ENCODE results near the gene TPST1.

Gene TPST1

DNA sequence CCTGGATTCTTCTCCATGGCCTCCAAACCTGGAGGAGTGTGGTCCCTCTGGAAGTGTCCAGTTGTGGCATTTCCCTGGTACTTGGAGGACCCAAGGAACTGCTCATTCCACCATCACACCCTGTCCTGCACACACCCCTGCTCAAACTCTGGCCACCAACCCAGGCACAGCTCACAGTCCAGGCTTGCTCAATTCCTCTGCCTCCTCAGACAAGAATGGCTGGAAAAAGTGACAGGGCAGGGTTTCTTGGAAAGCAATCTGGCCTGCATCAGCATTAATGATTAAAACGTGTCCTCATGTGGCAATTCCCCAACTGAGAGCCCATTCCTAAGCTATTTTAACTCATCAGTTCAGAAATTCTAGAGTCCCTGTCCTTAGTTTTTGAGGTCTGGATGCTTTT is 17.2 kb upstream of the TPST1 start:
- Histone ChIP-seq H3K36me3 (ENCODE audit: insufficient read depth, low read length) (no peaks in the 10 kb centered on the region), H3K79me2 (ENCODE audit: insufficient read depth, low read length) (no peaks in the 10 kb centered on the region), H3K27me3 (ENCODE audit: insufficient read depth, low read length, poor library complexity, severe bottlenecking) (no peaks in the 10 kb centered on the region), H2AFZ (ENCODE audit: low read length) (no peak overlapping the region; the same call in 1 of the 2 replicates), H3K4me2 (ENCODE audit: low read depth, low read length, poor library complexity, severe bottlenecking) (no peak overlapping the region), H3K9me2 (replicated peaks; ENCODE audit: low read depth, low read length) (no peaks in the 10 kb centered on the region), H4K20me1 (ENCODE audit: insufficient read depth, low read length, poor library complexity, severe bottlenecking) (no peaks in the 10 kb centered on the region), H3K9ac (ENCODE audit: low read depth, low read length, poor library complexity, severe bottlenecking) (no peak overlapping the region), H3K9me3 (ENCODE audit: insufficient read depth, low read depth, low read length) (no peaks in the 10 kb centered on the region), H3F3A (ENCODE audit: low read depth) (no peaks in the 10 kb centered on the region), H3K4me1 (ENCODE audit: insufficient read depth, low read length, poor library complexity, severe bottlenecking) (no peaks in the 10 kb centered on the region), H3K4me3 (ENCODE audit: low read length, poor library complexity, severe bottlenecking) (no peak overlapping the region)
- TF ChIP-seq EZH2phosphoT487 (IDR thresholded peaks at IDR 0.05; ENCODE audit: borderline replicate concordance), result no peak
- TF ChIP-seq, protein P1, sequence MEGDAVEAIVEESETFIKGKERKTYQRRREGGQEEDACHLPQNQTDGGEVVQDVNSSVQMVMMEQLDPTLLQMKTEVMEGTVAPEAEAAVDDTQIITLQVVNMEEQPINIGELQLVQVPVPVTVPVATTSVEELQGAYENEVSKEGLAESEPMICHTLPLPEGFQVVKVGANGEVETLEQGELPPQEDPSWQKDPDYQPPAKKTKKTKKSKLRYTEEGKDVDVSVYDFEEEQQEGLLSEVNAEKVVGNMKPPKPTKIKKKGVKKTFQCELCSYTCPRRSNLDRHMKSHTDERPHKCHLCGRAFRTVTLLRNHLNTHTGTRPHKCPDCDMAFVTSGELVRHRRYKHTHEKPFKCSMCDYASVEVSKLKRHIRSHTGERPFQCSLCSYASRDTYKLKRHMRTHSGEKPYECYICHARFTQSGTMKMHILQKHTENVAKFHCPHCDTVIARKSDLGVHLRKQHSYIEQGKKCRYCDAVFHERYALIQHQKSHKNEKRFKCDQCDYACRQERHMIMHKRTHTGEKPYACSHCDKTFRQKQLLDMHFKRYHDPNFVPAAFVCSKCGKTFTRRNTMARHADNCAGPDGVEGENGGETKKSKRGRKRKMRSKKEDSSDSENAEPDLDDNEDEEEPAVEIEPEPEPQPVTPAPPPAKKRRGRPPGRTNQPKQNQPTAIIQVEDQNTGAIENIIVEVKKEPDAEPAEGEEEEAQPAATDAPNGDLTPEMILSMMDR (conservative IDR thresholded peaks at IDR 0.05; ENCODE audit: low read length), result no peak

DNA sequence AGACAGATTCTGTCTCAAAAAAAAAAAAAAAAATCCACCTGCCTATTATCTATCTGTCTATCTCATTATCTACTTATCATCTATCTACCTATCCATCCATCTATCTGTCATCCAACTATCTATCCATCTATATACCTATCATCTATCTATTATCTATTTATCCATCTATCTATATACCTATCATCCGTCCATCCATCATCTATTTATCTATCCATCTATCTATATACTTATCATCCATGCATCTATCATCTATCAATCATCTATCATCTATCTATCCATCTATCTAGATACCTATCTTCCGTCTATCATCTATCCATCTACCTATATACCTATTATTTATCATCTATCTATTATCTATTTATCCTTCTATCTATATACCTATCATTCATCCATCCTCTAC is 16.5 kb upstream of the TPST1 start:
- no peaks in the 10 kb centered on the region for H4K20me1 ChIP-seq (ENCODE audit: insufficient read depth, low read length, poor library complexity, severe bottlenecking)

DNA sequence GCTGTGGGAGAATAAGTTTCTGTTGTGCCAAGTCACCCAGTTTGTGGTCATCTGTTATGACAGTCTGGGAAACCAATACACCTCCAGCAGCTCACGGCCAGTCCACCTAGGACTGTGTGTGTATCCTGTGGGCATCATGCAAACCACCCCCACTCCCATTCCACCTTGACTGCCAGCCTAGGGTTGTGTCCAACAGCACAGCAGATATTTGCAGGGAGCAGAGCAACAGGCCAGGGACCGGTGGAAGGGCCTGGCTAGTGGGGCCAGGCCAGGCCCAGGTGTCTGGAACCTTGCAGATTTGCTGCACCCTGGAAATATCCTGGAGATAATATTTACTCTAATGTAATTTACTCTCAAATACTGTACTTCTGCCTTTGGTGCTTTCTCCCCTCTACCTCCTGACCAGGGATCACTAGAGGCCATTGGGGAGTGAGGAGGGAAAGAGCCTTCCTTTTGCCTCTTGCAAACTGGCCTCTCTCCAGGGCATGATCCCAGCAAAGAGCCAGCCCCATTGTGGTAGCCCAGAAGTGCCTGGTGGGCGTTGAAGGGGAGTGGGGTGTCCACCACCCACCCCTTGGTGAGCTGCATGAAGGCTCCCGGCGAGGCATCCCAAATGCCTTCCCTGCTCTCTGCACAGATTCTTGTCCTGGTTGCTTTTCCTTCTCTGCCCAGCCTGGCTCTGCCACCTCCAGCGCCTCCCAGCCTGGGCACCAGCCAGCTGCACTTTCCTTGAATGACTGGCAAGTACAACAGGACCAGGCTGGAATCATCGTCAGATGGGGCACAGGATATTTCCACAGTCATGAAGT is 15.2 kb upstream of the TPST1 start:
- H3K79me2 ChIP-seq (ENCODE audit: insufficient read depth, low read length), result no peaks in the 10 kb centered on the region
- H3K27me3 ChIP-seq (ENCODE audit: insufficient read depth, low read length, poor library complexity, severe bottlenecking), result no peaks in the 10 kb centered on the region
- no peak overlapping the region for H2AFZ ChIP-seq (ENCODE audit: low read length)
- no peaks in the 10 kb centered on the region for H3F3A ChIP-seq (ENCODE audit: low read depth)
- no peak overlapping the region for H3K9ac ChIP-seq (ENCODE audit: low read depth, low read length, poor library complexity, severe bottlenecking)
- no peaks in the 10 kb centered on the region for H3K9me2 ChIP-seq (replicated peaks; ENCODE audit: low read depth, low read length)
- no peak overlapping the region for H3K4me3 ChIP-seq (ENCODE audit: low read length, poor library complexity, severe bottlenecking)
- no peaks in the 10 kb centered on the region for H3K4me1 ChIP-seq (ENCODE audit: insufficient read depth, low read length, poor library complexity, severe bottlenecking)
- no peaks in the 10 kb centered on the region for H3K36me3 ChIP-seq (ENCODE audit: insufficient read depth, low read length)
- no peak overlapping the region for H3K4me2 ChIP-seq (ENCODE audit: low read depth, low read length, poor library complexity, severe bottlenecking)
- TF ChIP-seq EZH2phosphoT487 (IDR thresholded peaks at IDR 0.05; ENCODE audit: borderline replicate concordance), result no peak
- TF ChIP-seq, protein P1 (conservative IDR thresholded peaks at IDR 0.05; ENCODE audit: low read length), result no peak
- H3K9me3 ChIP-seq (ENCODE audit: insufficient read depth, low read depth, low read length), result no peaks in the 10 kb centered on the region
- H4K20me1 ChIP-seq (ENCODE audit: insufficient read depth, low read length, poor library complexity, severe bottlenecking), result no peaks in the 10 kb centered on the region

More for the DNA sequence above, 16.5 kb upstream of the TPST1 start:
- no peaks in the 10 kb centered on the region for H3F3A ChIP-seq (ENCODE audit: low read depth)
- no peaks in the 10 kb centered on the region for H3K4me1 ChIP-seq (ENCODE audit: insufficient read depth, low read length, poor library complexity, severe bottlenecking)
- H2AFZ ChIP-seq (ENCODE audit: low read length), result no peak overlapping the region
- H3K36me3 ChIP-seq (ENCODE audit: insufficient read depth, low read length), result no peaks in the 10 kb centered on the region
- TF ChIP-seq, protein P1 (conservative IDR thresholded peaks at IDR 0.05; ENCODE audit: low read length), result no peak
- TF ChIP-seq EZH2phosphoT487 (IDR thresholded peaks at IDR 0.05; ENCODE audit: borderline replicate concordance), result no peak
- H3K4me2 ChIP-seq (ENCODE audit: low read depth, low read length, poor library complexity, severe bottlenecking), result no peak overlapping the region
- H3K4me3 ChIP-seq (ENCODE audit: low read length, poor library complexity, severe bottlenecking), result no peak overlapping the region
- H3K9me3 ChIP-seq (ENCODE audit: insufficient read depth, low read depth, low read length), result no peaks in the 10 kb centered on the region
- H3K79me2 ChIP-seq (ENCODE audit: insufficient read depth, low read length), result no peaks in the 10 kb centered on the region
- H3K27me3 ChIP-seq (ENCODE audit: insufficient read depth, low read length, poor library complexity, severe bottlenecking), result no peaks in the 10 kb centered on the region
- no peak overlapping the region for H3K9ac ChIP-seq (ENCODE audit: low read depth, low read length, poor library complexity, severe bottlenecking)
- no peaks in the 10 kb centered on the region for H3K9me2 ChIP-seq (replicated peaks; ENCODE audit: low read depth, low read length)
